Smooth muscle cell (in vitro differentiated cells): ENCODE measurements around the gene GRIN2A. TPM values are rescaled to one million over a fixed set of nuclear protein-coding genes. Genes with fewer than 3 reads are reported as not detected.

ENCODE experiments used
- DNase-seq: peaks from one replicate; lab custom pipeline; 2025; ENCODE audit not compliant: unreplicated experiment; lab: John Stamatoyannopoulos, UW
- H2AFZ ChIP-seq: fragments of 200-600 bp; sonication (generic); 2 replicates; pipeline ENCODE4 v1.6.0; 2016; ENCODE audit warnings: antibody characterized with exemption, low read depth, mild to moderate bottlenecking
- H3F3A ChIP-seq: fragments of 200-600 bp; sonication (generic); 2 replicates; pipeline ENCODE4 v1.6.0; 2017; ENCODE audit warnings: antibody characterized with exemption, low read depth
- H3K27ac ChIP-seq: fragments of 200-600 bp; sonication (generic); 2 replicates; pipeline ENCODE4 v1.5.1; 2016; ENCODE audit warnings: low read depth, mild to moderate bottlenecking
- H3K27me3 ChIP-seq: fragments of 200-600 bp; sonication (generic); 2 replicates; pipeline ENCODE4 v1.6.1; 2016; ENCODE audit warnings: low read depth, mild to moderate bottlenecking
- H3K36me3 ChIP-seq: fragments of 200-600 bp; sonication (generic); 2 replicates; pipeline ENCODE4 v1.5.1; 2016; ENCODE audit warnings: low read depth
- H3K4me1 ChIP-seq: fragments of 200-600 bp; sonication (generic); 2 replicates; pipeline ENCODE4 v1.5.1; 2016; ENCODE audit warnings: low read depth
- H3K4me2 ChIP-seq: fragments of 200-600 bp; sonication (generic); 2 replicates; pipeline ENCODE4 v1.6.0; 2016; ENCODE audit warnings: mild to moderate bottlenecking
- H3K4me3 ChIP-seq: fragments of 200-600 bp; sonication (generic); 2 replicates; pipeline ENCODE4 v1.5.1; 2016; ENCODE audit warnings: mild to moderate bottlenecking
- H3K79me2 ChIP-seq: fragments of 200-600 bp; sonication (generic); 2 replicates; pipeline ENCODE4 v1.6.0; 2016; ENCODE audit warnings: low read depth, mild to moderate bottlenecking
- H3K9ac ChIP-seq: fragments of 200-600 bp; sonication (generic); 2 replicates; pipeline ENCODE4 v1.6.0; 2016; ENCODE audit warnings: low read depth
- H3K9me3 ChIP-seq: fragments of 200-600 bp; sonication (generic); replicated peaks from 2 replicates; pipeline ENCODE4 v1.5.1; 2016; ENCODE audit warnings: low read depth
- H4K20me1 ChIP-seq: fragments of 200-600 bp; sonication (generic); 2 replicates; pipeline ENCODE4 v1.6.0; 2016; ENCODE audit warnings: low read depth
- CTCF ChIP-seq: fragments of 200-600 bp; sonication (generic); IDR thresholded peaks from 2 replicates; pipeline ENCODE4 v1.5.1; 2017; ENCODE audit warnings: borderline replicate concordance, mild to moderate bottlenecking, antibody characterized with exemption; ENCODE audit not compliant: insufficient read depth, poor library complexity, severe bottlenecking
- WGBS: methylation state at CpG from one replicate; pipeline ENCODE4 v1.1.7; 2016; ENCODE audit warnings: low lambda C conversion rate; 5-methylcytosine and 5-hydroxymethylcytosine counted together
- polyA plus RNA-seq: library from polyadenylated mRNA; unstranded; fragments of >200 nt; fragmentation: Nextera tagmentation; extraction: Ambion mirVana; gene quantifications from 2 replicates; pipeline ENCODE4 v1.2.1, GENCODE V29; 2016
- total RNA-seq: library from RNA; depleted of rRNA; stranded (reverse); fragments of >200 nt; gene quantifications from 2 replicates; pipeline ENCODE4 v1.2.3, GENCODE V29; 2014

Gene GRIN2A
- total and polyA plus RNA-seq, 2 experiments from 2014 or later = 0.02 to 0.13 TPM

DNA sequence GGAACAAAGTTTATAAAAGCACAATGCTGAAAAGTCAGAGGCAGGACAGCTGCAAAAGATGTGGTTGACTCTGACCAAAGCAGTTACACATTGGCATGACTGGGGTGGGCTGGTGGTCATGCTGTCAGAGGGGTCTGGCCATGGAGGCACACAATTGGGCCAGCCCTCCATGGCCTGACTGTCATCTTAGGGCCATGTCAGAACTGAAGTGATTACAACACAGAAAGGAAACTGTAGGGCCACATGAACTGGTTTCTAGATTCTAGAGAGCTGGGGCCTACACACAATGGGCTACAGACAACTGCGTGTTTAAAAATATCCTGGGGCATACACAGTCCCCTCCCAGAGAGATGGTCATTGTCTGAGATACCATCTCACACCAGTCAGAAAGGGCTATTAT lies 380.6 kb downstream of the GRIN2A start:
- Histone ChIP-seq H3K9me3 (no peaks in the 10 kb centered on the region), H3K4me3 (no peak overlapping the region), H3K36me3 (no peaks in the 10 kb centered on the region), H3K79me2 (no peaks in the 10 kb centered on the region), H3K9ac (no peak overlapping the region), H3K4me2 (no peak overlapping the region), H3K4me1 (no peaks in the 10 kb centered on the region), H4K20me1 (no peaks in the 10 kb centered on the region), H3K27ac (no peak overlapping the region), H2AFZ (no peak overlapping the region), H3F3A (no peaks in the 10 kb centered on the region), H3K27me3 (no peaks in the 10 kb centered on the region)
- WGBS = 80% methylated on average over 1 of the region's 1 CpG
- TF ChIP-seq CTCF = no peak
- no peak for DNase-seq

DNA sequence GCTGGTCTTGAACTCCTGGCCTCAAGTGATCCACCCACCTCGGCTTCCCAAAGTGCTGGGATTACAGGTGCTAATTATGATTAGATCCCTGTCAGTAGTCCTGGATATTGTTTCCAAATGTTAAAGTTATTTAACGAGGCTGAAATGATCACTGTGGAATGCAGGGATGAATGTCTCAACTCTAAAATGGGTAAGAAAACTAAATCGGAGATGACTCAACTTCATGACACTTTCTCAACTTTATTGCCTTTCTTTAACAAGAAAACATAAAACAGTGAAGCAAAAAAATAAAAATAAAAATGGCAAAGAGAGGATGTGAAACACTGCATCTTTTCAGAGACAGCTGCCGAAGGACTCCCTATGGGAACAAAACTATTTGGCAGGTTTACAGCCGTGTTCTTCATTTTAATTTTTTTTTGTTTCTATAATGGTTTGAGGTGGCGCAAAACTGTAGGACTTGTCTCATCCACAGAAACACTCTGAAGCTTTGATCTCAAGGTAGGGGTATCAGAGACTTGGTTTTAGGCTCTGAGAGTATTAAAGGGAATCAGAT lies 382.0 kb downstream of the GRIN2A start:
- Histone ChIP-seq H3K4me2 (no peak overlapping the region), H2AFZ (no peak overlapping the region), H3K79me2 (no peaks in the 10 kb centered on the region), H3K9ac (no peak overlapping the region), H3K4me3 (no peak overlapping the region), H3K36me3 (no peaks in the 10 kb centered on the region), H4K20me1 (no peaks in the 10 kb centered on the region), H3K27me3 (no peaks in the 10 kb centered on the region), H3K4me1 (no peaks in the 10 kb centered on the region), H3K27ac (no peak overlapping the region), H3F3A (no peaks in the 10 kb centered on the region), H3K9me3 (no peaks in the 10 kb centered on the region)
- DNase-seq = no peak
- WGBS = 60% methylated on average over 6 of the region's 6 CpGs
- TF ChIP-seq CTCF = no peak

DNA sequence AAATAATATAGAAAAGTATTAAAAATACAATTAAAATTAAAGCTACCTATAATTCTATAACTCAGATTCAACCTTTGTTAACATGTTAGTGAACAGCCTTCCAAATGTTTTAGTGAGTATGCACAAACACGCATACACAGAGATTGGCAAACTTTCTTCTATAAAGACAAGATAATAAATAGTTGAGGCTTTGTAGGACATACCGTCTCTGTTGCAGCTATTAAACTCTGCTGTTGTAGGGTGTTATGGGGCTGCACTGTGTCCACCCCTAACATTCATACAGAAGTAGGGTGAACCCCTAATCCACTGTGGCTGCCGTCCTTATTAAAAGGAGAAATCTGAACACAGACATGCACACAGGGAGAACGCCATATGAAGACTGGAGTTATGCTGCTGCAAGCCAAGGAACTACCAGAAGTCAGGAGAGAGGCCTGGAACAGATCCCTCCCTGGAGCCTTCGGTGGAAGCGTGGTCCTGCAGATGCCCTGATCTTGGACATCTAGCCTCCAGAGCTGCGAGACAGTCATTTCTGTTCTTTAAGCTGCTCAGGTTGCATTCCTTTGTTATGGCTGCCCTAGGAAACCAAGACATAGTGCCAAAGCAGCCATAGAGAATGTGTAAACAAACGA lies 383.2 kb downstream of the GRIN2A start:
- H3K27me3 ChIP-seq = no peaks in the 10 kb centered on the region
- DNase-seq = no peak
- no peak overlapping the region for H3K4me3 ChIP-seq
- H3K4me1 ChIP-seq = no peaks in the 10 kb centered on the region
- no peaks in the 10 kb centered on the region for H3K79me2 ChIP-seq
- no peaks in the 10 kb centered on the region for H3F3A ChIP-seq
- no peak for TF ChIP-seq CTCF
- H3K27ac ChIP-seq = no peak overlapping the region
- no peak overlapping the region for H3K9ac ChIP-seq
- H2AFZ ChIP-seq = no peak overlapping the region
- 80% methylated on average over 8 of the region's 8 CpGs for WGBS
- no peak overlapping the region for H3K4me2 ChIP-seq
- no peaks in the 10 kb centered on the region for H4K20me1 ChIP-seq
- H3K36me3 ChIP-seq = no peaks in the 10 kb centered on the region
- H3K9me3 ChIP-seq = no peaks in the 10 kb centered on the region

GRCh38 chr16:9798474-9798873 lies 383.8 kb downstream of the GRIN2A start:
- WGBS = 31% methylated on average over 1 of the region's 1 CpG
- Histone ChIP-seq H2AFZ (no peak overlapping the region), H3K4me3 (no peak overlapping the region), H3K36me3 (no peaks in the 10 kb centered on the region), H3K9me3 (no peaks in the 10 kb centered on the region), H3K27me3 (no peaks in the 10 kb centered on the region), H3K79me2 (no peaks in the 10 kb centered on the region), H4K20me1 (no peaks in the 10 kb centered on the region), H3K27ac (no peak overlapping the region), H3F3A (no peaks in the 10 kb centered on the region), H3K4me2 (no peak overlapping the region), H3K9ac (no peak overlapping the region), H3K4me1 (no peaks in the 10 kb centered on the region)
- no peak for DNase-seq
- no peak for TF ChIP-seq CTCF
